ENCODE results near the gene RRAS2. TPM values are rescaled to one million over a fixed set of nuclear protein-coding genes. Genes with fewer than 3 reads are reported as not detected.

Gene RRAS2
- total RNA-seq, 1 donor from 2014 or later = 35.8 TPM

DNA sequence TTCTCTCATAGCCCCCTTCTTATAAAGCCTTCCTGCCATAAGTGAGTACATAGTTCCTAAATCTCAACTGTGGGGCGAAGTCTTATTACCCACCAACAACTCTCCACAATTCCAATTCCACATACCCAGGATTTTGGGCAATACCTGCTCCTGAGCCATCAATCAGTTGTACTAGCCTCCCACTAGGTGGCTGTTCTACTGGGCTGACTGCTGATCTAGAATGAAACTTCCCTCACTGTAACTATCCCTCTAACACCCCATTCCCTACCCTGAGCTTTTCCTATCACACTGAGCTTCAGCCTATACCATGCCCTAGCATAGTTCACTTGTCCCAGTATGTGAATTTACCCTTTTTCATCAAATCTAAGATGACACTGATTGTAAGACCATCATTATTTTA is 52.5 kb downstream of the RRAS2 start:
- DNase-seq (no peak), ATAC-seq (no peak)
- Histone ChIP-seq H3K27me3 (ENCODE audit: low read depth) (no peaks in the 10 kb centered on the region), H3K9me3 (no peaks in the 10 kb centered on the region), H3K4me3 (no peak overlapping the region), H3K36me3 (no peaks in the 10 kb centered on the region), H3K27ac (no peak overlapping the region), H3K4me1 (peaks cover 28% of the 10 kb centered on the region)
- TF ChIP-seq, protein P1, sequence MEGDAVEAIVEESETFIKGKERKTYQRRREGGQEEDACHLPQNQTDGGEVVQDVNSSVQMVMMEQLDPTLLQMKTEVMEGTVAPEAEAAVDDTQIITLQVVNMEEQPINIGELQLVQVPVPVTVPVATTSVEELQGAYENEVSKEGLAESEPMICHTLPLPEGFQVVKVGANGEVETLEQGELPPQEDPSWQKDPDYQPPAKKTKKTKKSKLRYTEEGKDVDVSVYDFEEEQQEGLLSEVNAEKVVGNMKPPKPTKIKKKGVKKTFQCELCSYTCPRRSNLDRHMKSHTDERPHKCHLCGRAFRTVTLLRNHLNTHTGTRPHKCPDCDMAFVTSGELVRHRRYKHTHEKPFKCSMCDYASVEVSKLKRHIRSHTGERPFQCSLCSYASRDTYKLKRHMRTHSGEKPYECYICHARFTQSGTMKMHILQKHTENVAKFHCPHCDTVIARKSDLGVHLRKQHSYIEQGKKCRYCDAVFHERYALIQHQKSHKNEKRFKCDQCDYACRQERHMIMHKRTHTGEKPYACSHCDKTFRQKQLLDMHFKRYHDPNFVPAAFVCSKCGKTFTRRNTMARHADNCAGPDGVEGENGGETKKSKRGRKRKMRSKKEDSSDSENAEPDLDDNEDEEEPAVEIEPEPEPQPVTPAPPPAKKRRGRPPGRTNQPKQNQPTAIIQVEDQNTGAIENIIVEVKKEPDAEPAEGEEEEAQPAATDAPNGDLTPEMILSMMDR (IDR thresholded peaks at IDR 0.05) = no peak
- intact Hi-C loops (cut with DNase I) = loop anchor here (10.0 kb wide), 1 partner anchor 148 kb away; no protein-coding TSS in a partner anchor

DNA sequence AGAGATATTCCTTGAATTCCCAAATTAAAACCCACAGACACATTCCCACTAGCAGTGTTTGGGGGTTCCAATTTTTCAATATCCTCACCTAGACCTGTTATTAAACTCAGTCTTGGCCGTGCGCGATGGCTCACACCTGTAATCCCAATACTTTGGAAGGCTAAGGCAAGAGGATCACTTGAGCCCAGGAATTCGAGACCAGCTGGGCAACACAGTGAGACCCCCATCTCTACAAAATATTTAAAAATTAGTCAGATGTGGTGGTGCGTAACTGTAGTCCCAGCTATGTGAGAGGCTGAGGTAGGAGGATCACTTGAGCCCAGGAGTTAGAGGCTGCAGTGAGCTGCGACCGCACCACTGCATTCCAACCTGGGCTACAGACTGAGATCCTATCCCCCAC is 53.3 kb downstream of the RRAS2 start:
- Histone ChIP-seq H3K36me3 (no peaks in the 10 kb centered on the region), H3K27me3 (ENCODE audit: low read depth) (no peaks in the 10 kb centered on the region), H3K4me3 (no peak overlapping the region), H3K27ac (no peak overlapping the region), H3K4me1 (peaks cover 32% of the 10 kb centered on the region), H3K9me3 (no peaks in the 10 kb centered on the region)
- TF ChIP-seq, protein P1 (IDR thresholded peaks at IDR 0.05) = no peak
- ATAC-seq (no peak), DNase-seq (no peak)
- intact Hi-C loops (cut with DNase I) = loop anchor here (10.0 kb wide), 1 partner anchor 149 kb away; no protein-coding TSS in a partner anchor

DNA sequence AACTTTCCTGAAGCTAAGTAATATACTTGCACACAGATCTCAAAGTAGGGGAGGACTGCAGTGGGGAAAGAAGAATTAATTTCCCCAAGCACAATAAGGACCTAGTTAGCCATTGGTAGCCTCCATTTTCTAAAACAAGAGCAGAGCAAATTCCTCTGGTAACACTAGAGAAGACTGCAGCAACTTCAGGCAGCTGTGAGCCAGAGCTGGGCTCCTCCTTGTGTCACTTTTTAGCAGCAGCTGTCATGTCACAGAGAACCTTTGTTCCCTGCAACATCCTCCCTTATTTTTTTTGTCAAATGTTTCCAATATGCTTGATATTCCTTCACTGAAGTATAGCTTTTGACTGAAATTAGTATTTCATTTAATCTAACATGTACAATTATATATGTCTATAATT is 54.4 kb downstream of the RRAS2 start:
- TF ChIP-seq, protein P1 (IDR thresholded peaks at IDR 0.05) = no peak
- Histone ChIP-seq H3K4me3 (no peak overlapping the region), H3K9me3 (no peaks in the 10 kb centered on the region), H3K27ac (no peak overlapping the region), H3K4me1 (peaks cover 38% of the 10 kb centered on the region), H3K36me3 (no peaks in the 10 kb centered on the region), H3K27me3 (ENCODE audit: low read depth) (no peaks in the 10 kb centered on the region)
- intact Hi-C loops (cut with DNase I) = loop anchor here (10.0 kb wide), 1 partner anchor 150 kb away; no protein-coding TSS in a partner anchor
- ATAC-seq (no peak), DNase-seq (no peak)

DNA sequence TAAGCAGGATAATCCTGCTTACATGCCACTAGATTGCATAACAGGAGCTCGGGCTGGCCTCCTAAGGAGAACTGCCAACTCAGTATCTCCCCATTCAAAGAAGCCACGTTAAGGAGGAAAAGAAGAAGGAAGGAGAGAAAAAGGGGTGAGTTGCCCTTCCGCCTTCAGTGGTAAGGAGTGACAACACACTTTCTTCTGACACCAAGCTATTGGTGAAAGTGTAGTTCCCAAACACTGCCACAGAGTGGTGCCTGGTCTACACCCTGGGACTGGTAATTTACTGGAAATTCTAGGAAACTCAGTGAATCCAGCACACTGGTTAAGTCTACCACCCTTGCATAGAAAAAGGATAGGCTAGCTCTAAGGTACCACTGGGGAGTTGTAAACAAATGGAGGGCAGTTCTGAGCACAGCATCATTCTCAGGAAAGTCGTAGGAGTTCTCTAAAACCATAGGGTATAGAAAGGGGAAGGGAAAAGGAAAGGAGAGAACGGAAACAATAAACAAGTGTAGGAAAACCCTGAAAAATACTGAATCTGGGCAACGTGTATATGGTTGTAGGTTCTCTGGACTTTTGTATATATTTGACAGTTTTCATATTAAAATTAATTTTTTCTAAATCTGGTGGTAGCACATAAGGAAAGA is 58.2 kb downstream of the RRAS2 start:
- no peaks in the 10 kb centered on the region for H3K27me3 ChIP-seq (ENCODE audit: low read depth)
- intact Hi-C loops (cut with DNase I) = loop anchor here (10.0 kb wide), 1 partner anchor 154 kb away; no protein-coding TSS in a partner anchor

DNA sequence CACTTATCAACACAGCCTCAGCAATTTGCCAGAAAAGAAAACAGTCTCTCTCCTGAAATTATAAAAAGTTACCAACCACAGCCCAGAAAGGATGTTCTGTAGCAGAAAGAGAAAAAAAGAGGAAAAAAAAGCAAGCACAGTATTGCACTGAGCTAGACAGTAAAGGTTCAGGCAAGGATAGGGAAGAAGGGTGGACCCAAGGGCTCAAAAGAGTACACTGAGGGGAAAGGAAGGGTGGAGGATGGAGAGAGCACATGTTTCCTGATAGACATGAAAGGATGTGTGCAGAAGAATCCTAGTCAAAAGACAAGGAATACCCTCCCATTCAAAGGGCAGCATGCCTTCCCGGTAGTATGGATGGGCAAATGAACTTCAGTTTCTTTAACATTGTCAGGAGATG is 59.1 kb downstream of the RRAS2 start:
- intact Hi-C loops (cut with DNase I) = loop anchor here (10.0 kb wide), 1 partner anchor 155 kb away; no protein-coding TSS in a partner anchor
- ATAC-seq = peak; percentile 11 to 34
- TF ChIP-seq, protein P1 (IDR thresholded peaks at IDR 0.05) = no peak

More for the DNA sequence above, 58.2 kb downstream of the RRAS2 start:
- ATAC-seq (peak; percentile 86 to 91), DNase-seq (no peak)
- TF ChIP-seq, protein P1 (IDR thresholded peaks at IDR 0.05) = peak; percentile 72
- H3K4me1 ChIP-seq = peaks cover 16% of the 10 kb centered on the region
- no peaks in the 10 kb centered on the region for H3K9me3 ChIP-seq
- H3K27ac ChIP-seq = no peak overlapping the region
- no peaks in the 10 kb centered on the region for H3K36me3 ChIP-seq
- H3K4me3 ChIP-seq = no peak overlapping the region

More for the DNA sequence above, 59.1 kb downstream of the RRAS2 start:
- no peaks in the 10 kb centered on the region for H3K27me3 ChIP-seq (ENCODE audit: low read depth)
- no peaks in the 10 kb centered on the region for H3K36me3 ChIP-seq
- H3K4me1 ChIP-seq = peaks cover 16% of the 10 kb centered on the region
- DNase-seq = no peak
- no peak overlapping the region for H3K27ac ChIP-seq
- H3K4me3 ChIP-seq = no peak overlapping the region
- H3K9me3 ChIP-seq = no peaks in the 10 kb centered on the region

All from lower lobe of right lung (tissue), 2 donors.